Coronary artery (tissue), 2 donors: ENCODE data around the gene IGF1R.

ENCODE experiments used
- DNase-seq: peaks from one replicate; pipeline ENCODE4 v3.0.0-alpha.2; 2017; ENCODE audit warnings: low spot score
- H3K27ac ChIP-seq, 2 donors: fragments of 200-600 bp; sonication (generic); one replicate each; pipeline ENCODE4 v1.5.1; 2016 to 2019
- H3K4me3 ChIP-seq: fragments of 200-600 bp; sonication (generic); 2 replicates; pipeline ENCODE4 v1.5.1; 2016; ENCODE audit warnings: mild to moderate bottlenecking, moderate library complexity
- CTCF ChIP-seq: fragments of 200-600 bp; sonication (generic); IDR thresholded peaks from one replicate; pipeline ENCODE4 v1.5.1; 2019; ENCODE audit warnings: antibody characterized with exemption

IGF1R gene

GRCh38 chr15:98830034-98830634 is 181.8 kb downstream of the IGF1R start:
- TF ChIP-seq CTCF, result no peak
- no peak for DNase-seq
- Histone ChIP-seq H3K27ac (no peak overlapping the region), H3K4me3 (no peak overlapping the region)

- TF ChIP-seq CTCF, result no peak
- H3K27ac ChIP-seq, result no peak overlapping the region
- DNase-seq, result no peak
- no peak overlapping the region for H3K4me3 ChIP-seq
Measured at GRCh38 chr15:98834976-98835375, 186.6 kb downstream of the IGF1R start.

- no peak for TF ChIP-seq CTCF
- H3K4me3 ChIP-seq, result no peak overlapping the region
- H3K27ac ChIP-seq, result no peak overlapping the region
- DNase-seq, result no peak
Measured at GRCh38 chr15:98835876-98836275, 187.5 kb downstream of the IGF1R start.

GRCh38 chr15:98838387-98839259 is 190.3 kb downstream of the IGF1R start:
- no peak for TF ChIP-seq CTCF
- H3K27ac ChIP-seq, result no peak overlapping the region
- no peak for DNase-seq
- H3K4me3 ChIP-seq, result no peak overlapping the region

GRCh38 chr15:98840053-98840452 is 191.7 kb downstream of the IGF1R start:
- H3K27ac ChIP-seq, result no peak overlapping the region
- no peak for DNase-seq
- no peak overlapping the region for H3K4me3 ChIP-seq
- TF ChIP-seq CTCF, result no peak

- no peak overlapping the region for H3K4me3 ChIP-seq
- no peak for DNase-seq
- no peak for TF ChIP-seq CTCF
- no peak overlapping the region for H3K27ac ChIP-seq
Measured at GRCh38 chr15:98841419-98841970, 193.2 kb downstream of the IGF1R start.
